ENCODE measurements around the gene TRAF4.
"Not testable (repeated sequence)": the region's sequence is repeated elsewhere in the genome, so short reads cannot be mapped to it uniquely, and the experiment has no call there.

Gene TRAF4

DNA sequence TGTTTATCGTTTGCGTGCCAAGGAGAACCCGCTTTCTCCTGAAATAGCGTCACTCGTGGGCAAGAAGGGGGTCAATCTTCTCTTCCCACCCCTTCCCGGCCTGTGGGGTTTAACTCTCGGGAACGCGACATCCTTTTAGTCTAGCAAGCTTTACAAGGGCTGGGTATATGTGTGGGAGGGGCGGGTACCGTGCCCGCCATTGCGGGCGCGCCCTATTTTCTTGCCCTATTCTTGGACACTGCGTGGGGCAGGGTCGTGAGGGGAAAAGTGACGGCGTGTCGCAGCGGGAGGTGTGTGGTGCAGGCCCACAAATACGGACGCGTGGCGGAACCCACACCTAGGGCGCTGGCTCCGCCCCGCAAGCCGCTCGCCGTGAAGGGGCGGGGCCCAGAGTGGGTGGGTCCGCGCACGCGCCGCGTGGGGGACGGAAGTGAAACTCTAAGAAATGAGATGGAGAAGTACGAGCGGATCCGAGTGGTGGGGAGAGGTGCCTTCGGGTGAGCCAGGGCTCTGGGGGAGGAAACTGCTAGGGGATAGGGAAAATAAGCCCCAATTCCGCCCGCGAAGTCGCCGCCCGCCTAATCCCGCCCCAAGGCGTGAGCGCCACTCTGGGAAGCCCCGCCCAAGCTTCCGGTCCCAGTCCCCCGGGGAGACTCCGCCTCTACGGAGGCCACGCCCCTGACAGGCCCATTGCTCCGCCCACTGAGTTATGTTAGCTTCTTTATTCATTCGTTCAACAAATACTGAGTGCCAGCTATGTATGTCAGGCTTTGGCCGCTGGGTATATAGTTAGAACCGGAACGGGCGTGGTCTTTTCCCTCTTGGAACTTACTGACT, 15.2 kb upstream of the TRAF4 start, which contains the start of gene NEK8:
TSS of gene NEK8 (plus strand) at position 425 of the 837 bp plus-strand sequence. CDS start at position 451, 26 bp downstream.
- TF ChIP-seq ZFX (IDR thresholded peaks at IDR 0.05) (no peak), CTCF (conservative IDR thresholded peaks at IDR 0.05) (no peak)

GRCh38 chr17:28729950-28730330, 13.9 kb upstream of the TRAF4 start:
- TF ChIP-seq CTCF (conservative IDR thresholded peaks at IDR 0.05) (no peak), ZFX (IDR thresholded peaks at IDR 0.05) (no peak)
- H3K27ac ChIP-seq = peak overlapping the region; percentile 97

More for the DNA sequence above, 15.2 kb upstream of the TRAF4 start, which contains the start of gene NEK8:
- H3K27ac ChIP-seq = peak within 1 kb of the TSS; percentile 97

DNA sequence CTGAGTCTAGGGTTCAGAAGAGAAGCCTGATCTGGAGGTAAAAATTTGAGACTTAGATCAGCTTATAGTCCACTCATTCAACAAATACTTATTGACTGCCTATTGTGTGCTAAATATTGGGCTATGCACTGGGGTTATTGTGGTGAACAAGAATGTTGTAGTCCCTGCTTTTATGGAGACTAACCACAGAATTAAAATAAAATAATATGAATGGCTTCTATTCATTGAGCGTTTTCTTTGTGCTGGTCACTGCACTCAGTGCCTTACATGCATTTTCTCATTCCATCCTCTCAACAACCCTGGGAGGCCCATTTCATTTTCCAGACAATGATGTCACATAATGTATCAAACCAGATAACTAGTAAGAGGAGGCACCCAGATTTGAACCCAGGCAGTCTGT, 10.5 kb upstream of the TRAF4 start:
- H3K27ac ChIP-seq = no peak overlapping the region
- TF ChIP-seq ZFX (IDR thresholded peaks at IDR 0.05) (no peak), CTCF (conservative IDR thresholded peaks at IDR 0.05) (no peak)

DNA sequence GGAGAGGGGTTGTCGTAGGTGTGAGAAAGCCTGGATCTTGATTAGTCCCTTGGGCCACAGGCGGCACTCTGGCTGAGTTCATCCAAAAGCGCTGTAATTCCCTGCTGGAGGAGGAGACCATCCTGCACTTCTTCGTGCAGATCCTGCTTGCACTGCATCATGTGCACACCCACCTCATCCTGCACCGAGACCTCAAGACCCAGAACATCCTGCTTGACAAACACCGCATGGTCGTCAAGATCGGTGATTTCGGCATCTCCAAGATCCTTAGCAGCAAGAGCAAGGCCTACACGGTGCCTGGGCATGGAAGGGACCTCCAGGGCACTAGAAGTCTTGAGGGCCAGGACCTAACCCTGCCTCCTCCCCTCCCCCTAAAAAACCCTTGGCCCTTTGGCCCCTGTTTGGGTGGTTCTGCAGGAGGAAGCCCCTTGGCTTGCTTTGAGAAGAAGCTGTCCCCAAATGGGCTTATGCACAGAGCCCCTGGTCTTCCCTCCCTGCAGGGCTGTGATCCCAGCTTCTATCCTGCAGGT, 9.0 kb upstream of the TRAF4 start:
- H3K27ac ChIP-seq = no peak overlapping the region
- no peak for TF ChIP-seq ZFX (IDR thresholded peaks at IDR 0.05)
- no peak for TF ChIP-seq CTCF (conservative IDR thresholded peaks at IDR 0.05)

GRCh38 chr17:28735242-28735722, 8.5 kb upstream of the TRAF4 start:
- no peak overlapping the region for H3K27ac ChIP-seq
- TF ChIP-seq CTCF (conservative IDR thresholded peaks at IDR 0.05) (no peak), ZFX (IDR thresholded peaks at IDR 0.05) (no peak)

DNA sequence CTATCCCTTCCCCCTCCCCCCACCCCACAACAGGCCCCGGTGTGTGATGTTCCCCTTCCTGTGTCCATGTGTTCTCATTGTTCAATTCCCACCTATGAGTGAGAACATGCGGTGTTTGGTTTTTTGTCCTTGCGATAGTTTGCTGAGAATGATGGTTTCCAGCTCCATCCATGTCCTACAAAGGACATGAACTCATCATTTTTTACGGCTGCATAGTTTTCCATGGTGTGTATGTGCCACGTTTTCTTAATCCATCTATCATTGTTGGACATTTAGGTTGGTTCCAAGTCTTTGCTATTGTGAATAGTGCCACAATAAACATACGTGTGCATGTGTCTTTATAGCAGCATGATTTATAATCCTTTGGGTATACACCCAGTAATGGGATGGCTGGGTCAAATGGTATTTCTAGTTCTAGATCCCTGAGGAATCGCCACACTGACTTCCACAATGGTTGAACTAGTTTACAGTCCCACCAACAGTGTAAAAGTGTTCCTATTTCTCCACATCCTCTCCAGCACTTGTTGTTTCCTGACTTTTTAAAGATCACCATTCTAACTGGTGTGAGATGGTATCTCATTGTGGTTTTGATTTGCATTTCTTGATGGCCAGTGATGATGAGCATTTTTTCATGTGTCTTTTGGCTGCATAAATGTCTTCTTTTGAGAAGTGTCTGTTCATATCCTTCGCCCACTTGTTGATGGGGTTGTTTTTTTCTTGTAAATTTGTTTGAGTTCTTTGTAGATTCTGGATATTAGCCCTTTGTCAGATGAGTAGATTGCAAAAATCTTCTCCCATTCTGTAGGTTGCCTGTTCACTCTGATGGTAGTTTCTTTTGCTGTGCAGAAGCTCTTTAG, 7.7 kb upstream of the TRAF4 start:
- H3K27ac ChIP-seq = not testable (repeated sequence)

- TF ChIP-seq ZFX (IDR thresholded peaks at IDR 0.05) = no peak
- no peak for TF ChIP-seq CTCF (conservative IDR thresholded peaks at IDR 0.05)
- no peak overlapping the region for H3K27ac ChIP-seq
Observed at GRCh38 chr17:28737316-28737715, 6.5 kb upstream of the TRAF4 start.
